ENCODE data around the gene MIER2.
"Not testable (repeated sequence)": the region's sequence is repeated elsewhere in the genome, so short reads cannot be mapped to it uniquely, and the experiment has no call there.

GRCh38 chr19:382578-382977 lies 38.0 kb upstream of the MIER2 start:
- not testable (repeated sequence) for TF ChIP-seq EZH2phosphoT487 (IDR thresholded peaks at IDR 0.05; ENCODE audit: borderline replicate concordance, low read length); CTCF (IDR thresholded peaks at IDR 0.05; ENCODE audit: low read depth, low read length, poor library complexity, severe bottlenecking)
